Osteocyte (in vitro differentiated cells): ENCODE measurements around the gene RSBN1. TPM values are rescaled to one million over a fixed set of nuclear protein-coding genes. Genes with fewer than 3 reads are reported as not detected.

Source experiments
- DNase-seq: peaks from one replicate; pipeline ENCODE4 v3.0.0; 2021; ENCODE audit warnings: mixed read lengths; ENCODE audit not compliant: unreplicated experiment; ENCODE audit errors: extremely low spot score
- H3K27ac Mint-ChIP-seq: one replicate; pipeline ENCODE4 v1.8.0; 2021; ENCODE audit warnings: mild to moderate bottlenecking, mixed read lengths; ENCODE audit not compliant: unreplicated experiment
- H3K27me3 Mint-ChIP-seq: one replicate; pipeline ENCODE4 v1.8.0; 2021; ENCODE audit warnings: mixed read lengths; ENCODE audit not compliant: unreplicated experiment
- H3K36me3 Mint-ChIP-seq: one replicate; pipeline ENCODE4 v1.8.0; 2021; ENCODE audit warnings: mixed read lengths; ENCODE audit not compliant: unreplicated experiment
- H3K4me1 Mint-ChIP-seq: one replicate; pipeline ENCODE4 v1.8.0; 2021; ENCODE audit warnings: mixed read lengths; ENCODE audit not compliant: unreplicated experiment
- H3K4me3 Mint-ChIP-seq: one replicate; pipeline ENCODE4 v1.8.0; 2021; ENCODE audit warnings: mild to moderate bottlenecking, moderate library complexity, mixed read lengths; ENCODE audit not compliant: unreplicated experiment
- H3K9me3 Mint-ChIP-seq: one replicate; pipeline ENCODE4 v1.8.0; 2021; ENCODE audit warnings: mixed read lengths; ENCODE audit not compliant: unreplicated experiment
- CTCF ChIP-seq: fragments of 200-600 bp; sonication (generic); IDR thresholded peaks from 2 replicates; pipeline ENCODE4 v1.5.0; 2021; ENCODE audit warnings: antibody characterized with exemption, mild to moderate bottlenecking, moderate library complexity
- total RNA-seq: library from RNA; stranded (reverse); gene quantifications from 2 replicates; pipeline ENCODE4 v1.2.1, GENCODE V29; 2021

RSBN1 gene
- total RNA-seq, 1 donor from 2014 or later: 17.0 TPM

DNA sequence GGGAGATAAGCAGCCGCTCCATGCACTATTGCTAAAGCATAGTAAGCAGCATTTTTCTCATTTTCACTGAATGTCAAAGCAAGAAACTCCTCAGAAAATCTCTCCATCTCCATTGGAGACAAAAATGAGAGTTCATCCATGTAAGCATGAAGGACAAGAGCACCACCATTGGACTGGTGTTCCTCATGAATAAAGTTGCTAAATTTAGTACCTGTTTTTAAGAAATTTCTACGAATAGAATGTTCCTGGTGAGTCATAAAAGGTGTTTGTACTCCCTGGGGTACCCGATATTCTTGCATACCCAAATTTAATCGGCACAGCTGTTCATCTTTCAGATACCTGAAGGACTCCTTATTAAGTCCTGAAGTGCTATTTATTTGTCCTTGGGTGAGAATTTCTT is 14.8 kb downstream of the RSBN1 start:
- H3K27me3 Mint-ChIP-seq: no peaks in the 10 kb centered on the region
- no peak overlapping the region for H3K27ac Mint-ChIP-seq

DNA sequence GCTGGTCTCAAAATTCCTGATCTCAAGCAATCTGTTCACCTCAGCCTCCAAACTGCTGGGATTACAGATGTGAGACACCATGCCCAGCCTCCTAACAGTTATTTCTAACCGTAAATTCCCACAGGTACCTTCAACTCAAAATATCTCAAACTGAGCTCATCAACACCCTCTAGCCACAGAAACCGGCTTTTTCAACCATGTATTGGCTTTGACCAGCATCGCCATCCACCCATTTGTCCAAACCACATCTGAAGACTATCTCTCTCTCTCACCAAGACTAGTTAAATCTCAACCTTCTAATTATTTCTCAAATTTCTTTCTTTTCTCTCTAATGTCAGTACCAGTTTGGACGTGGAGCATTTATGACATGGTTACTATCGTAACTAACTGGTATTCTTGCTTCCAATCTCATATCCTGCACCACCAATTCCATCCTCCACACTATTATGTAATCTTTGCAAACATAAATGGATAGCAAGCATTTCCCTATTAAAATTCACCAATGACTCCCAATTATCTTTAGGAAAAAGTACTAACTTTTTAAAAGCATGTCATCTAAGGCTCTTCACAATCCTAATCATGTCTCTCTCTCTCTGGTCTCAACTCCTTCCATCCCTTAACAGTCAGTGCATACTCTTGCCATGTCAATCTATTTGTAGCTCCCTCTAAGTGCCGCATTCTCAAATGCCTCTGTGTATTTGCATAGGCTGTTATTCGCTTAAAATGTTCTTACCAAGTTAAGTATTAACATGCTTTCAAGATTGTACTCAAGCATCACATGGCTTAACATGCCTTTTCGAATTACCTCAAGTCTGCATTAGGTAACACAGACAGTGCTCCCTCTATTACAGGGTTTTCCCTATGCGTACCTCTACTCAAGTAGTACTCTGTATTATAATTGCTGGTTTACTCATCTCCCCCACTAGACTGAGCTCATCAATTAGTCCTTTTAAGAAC is 18.1 kb downstream of the RSBN1 start:
- Mint-ChIP-seq H3K36me3 (peaks cover 45% of the 10 kb centered on the region), H3K4me3 (no peak overlapping the region), H3K27ac (no peak overlapping the region), H3K4me1 (peaks cover 7% of the 10 kb centered on the region), H3K27me3 (no peaks in the 10 kb centered on the region), H3K9me3 (no peaks in the 10 kb centered on the region)
- no peak for DNase-seq
- no peak for TF ChIP-seq CTCF

More for the DNA sequence above, 14.8 kb downstream of the RSBN1 start:
- peaks cover 26% of the 10 kb centered on the region for H3K4me1 Mint-ChIP-seq
- H3K4me3 Mint-ChIP-seq: no peak overlapping the region
- no peaks in the 10 kb centered on the region for H3K9me3 Mint-ChIP-seq
- no peak for TF ChIP-seq CTCF
- H3K36me3 Mint-ChIP-seq: peaks cover 36% of the 10 kb centered on the region
- DNase-seq: no peak

GRCh38 chr1:113792986-113793385 is 19.3 kb downstream of the RSBN1 start:
- no peak for DNase-seq
- TF ChIP-seq CTCF: no peak
- no peaks in the 10 kb centered on the region for H3K27me3 Mint-ChIP-seq
- no peak overlapping the region for H3K27ac Mint-ChIP-seq
- H3K4me1 Mint-ChIP-seq: peaks cover 7% of the 10 kb centered on the region
- peaks cover 47% of the 10 kb centered on the region for H3K36me3 Mint-ChIP-seq
- H3K4me3 Mint-ChIP-seq: no peak overlapping the region
- no peaks in the 10 kb centered on the region for H3K9me3 Mint-ChIP-seq

GRCh38 chr1:113792471-113792870 is 19.8 kb downstream of the RSBN1 start:
- TF ChIP-seq CTCF: no peak
- no peak for DNase-seq
- Mint-ChIP-seq H3K4me1 (peaks cover 10% of the 10 kb centered on the region), H3K27ac (no peak overlapping the region), H3K4me3 (no peak overlapping the region), H3K9me3 (no peaks in the 10 kb centered on the region), H3K36me3 (peaks cover 45% of the 10 kb centered on the region), H3K27me3 (no peaks in the 10 kb centered on the region)

- H3K4me1 Mint-ChIP-seq: peaks cover 19% of the 10 kb centered on the region
- H3K4me3 Mint-ChIP-seq: no peak overlapping the region
- DNase-seq: no peak
- no peaks in the 10 kb centered on the region for H3K9me3 Mint-ChIP-seq
- TF ChIP-seq CTCF: no peak
- no peaks in the 10 kb centered on the region for H3K27me3 Mint-ChIP-seq
- H3K27ac Mint-ChIP-seq: no peak overlapping the region
- peaks cover 19% of the 10 kb centered on the region for H3K36me3 Mint-ChIP-seq
Observed at GRCh38 chr1:113788802-113789201, 23.5 kb downstream of the RSBN1 start.
